HG02588 (cell line): ENCODE results near the gene MOSMO.
"Not testable (repeated sequence)": the region's sequence is repeated elsewhere in the genome, so short reads cannot be mapped to it uniquely, and the experiment has no call there.

Experiments
- ATAC-seq: cut with Tn5 transposase; IDR thresholded peaks from one replicate; pipeline ENCODE4 v1.9.1; 2021; ENCODE audit warnings: mild to moderate bottlenecking, moderate library complexity; ENCODE audit not compliant: unreplicated experiment

Gene MOSMO

DNA sequence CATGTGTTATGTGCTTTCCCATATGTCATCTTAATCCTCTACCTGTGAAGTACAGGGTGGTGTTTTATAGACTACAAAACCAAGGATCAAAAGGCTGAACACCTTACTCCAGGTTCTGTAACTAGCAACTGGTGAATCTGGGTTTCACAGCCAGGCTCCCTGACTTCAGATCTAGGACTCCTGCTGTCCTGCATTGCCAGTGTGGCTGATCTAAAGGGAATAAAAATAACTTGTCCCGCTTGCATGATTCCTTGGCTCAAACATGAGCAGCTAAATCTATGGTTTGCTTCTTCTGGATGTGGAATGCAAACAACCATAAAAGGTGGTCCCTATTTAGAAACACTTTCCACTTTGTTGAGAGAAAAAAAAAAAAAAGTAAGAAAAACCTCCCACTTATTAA is 80.7 kb downstream of the MOSMO start:
- ATAC-seq: no peak

DNA sequence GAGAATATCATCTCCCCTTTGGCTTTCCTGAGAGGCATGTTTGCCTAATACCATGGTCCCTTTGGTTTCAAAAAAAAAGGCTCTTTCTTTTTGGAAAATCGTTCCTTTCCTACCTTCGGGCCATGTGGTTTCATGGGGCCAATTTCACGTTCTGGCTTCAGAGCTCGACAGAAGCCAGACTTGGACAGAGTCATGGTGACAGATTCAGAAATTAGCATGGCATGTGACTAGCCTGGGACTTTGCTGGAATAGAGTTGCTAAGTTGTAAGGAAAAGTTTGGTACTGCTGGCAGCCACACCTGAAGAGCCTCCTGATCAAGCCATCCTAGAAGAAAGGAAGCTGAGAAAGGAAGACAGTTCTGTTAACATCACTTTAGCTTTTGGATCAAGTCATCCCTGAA is 82.0 kb downstream of the MOSMO start:
- no peak for ATAC-seq

DNA sequence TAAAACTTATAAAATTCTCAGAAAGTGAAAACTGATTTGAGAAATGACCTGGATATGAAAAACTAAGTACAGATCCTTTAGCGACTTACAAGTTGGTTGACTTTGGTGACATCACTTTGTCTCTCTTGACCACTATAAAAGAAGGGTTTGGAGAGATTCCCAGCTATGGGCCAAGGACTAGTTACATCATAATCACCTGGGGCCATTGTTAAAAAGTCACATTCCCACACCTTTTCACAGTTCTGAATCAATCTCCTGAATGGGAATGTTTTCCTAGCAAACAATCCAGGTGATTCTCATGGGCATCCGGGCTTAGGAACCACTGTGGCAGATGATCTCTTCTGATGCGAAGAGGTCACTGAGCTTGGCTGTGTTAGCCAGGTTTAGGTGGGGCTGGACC is 83.8 kb downstream of the MOSMO start:
- ATAC-seq: no peak

DNA sequence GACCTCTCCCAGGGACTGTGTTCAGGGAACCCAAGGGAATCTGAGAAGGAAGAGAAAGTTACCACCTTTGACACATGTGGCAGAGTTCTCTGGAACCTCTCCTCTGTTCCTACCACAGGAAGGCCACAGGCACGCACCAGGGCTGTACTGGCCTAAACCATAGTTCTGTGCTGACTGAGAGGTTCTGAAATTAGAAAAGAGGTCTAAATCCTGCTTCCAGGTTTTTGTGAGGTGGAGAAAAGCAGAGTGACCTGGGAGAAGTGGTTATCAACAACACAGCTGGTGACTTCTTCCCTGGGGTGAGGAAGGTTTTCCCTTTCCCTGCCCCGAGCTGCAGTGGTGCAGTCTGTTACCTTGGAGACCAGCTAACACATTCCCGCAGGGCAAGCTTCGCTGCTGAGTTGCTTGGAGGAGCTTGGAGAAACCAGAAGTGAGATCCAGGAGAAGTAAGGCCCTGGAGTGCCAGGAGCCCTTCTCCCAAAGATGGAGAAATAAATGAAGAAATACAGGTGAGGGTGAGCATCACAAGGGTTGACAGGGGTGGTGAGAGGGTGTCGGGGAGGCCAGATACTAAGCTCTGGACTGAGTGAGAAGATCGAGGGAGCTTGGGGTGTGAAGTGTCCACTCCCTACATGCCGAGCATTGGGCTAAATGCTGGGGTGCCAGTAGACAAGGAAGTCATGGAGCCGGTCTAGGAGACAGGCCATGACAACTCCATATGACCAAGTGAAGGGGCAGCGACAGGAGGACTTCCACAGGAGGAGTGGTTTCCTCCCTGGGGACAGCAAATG is 84.4 kb downstream of the MOSMO start, which contains the start of gene VWA3A:
TSS of gene VWA3A (plus strand) at position 399 of the 791 bp plus-strand sequence. CDS start at position 496, 97 bp downstream.
- ATAC-seq: no peak

DNA sequence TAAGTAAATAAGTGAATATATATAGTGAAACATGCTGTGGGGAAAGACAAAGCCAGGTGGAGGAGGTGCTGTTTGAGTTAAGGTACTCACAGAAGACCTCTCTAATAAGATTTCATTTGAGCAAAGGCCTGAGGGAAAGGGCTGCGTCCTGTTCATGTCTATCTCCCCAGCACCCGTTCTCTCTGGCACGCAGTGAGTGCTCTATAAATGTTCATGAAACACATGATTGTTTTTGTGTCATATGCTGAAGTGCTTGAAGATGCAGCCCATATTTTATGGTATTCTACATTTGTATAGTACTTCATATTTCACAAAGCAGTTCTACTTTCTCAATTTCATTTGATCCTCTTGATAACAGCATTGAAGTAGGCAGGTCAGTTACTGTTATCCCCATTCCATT is 85.4 kb downstream of the MOSMO start:
- ATAC-seq: no peak

DNA sequence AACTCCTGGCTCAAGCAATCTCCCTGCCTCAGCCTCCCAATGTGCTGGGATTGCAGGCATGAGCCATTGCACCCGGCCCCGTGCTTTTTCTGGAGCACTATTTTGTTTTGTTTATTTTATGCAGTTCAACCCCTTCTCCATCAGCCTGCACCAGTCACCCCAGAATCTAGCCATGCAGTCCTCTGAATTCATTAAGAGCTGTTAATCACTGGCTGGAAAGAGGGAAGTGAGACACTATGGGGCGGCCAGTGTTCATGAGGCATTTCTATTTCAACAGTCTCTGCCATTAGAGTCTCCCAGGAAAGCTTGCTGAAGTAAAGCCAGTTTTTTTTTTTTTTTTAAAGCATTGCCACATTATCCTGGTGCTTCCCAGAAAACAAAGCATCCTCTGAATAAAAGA is 86.1 kb downstream of the MOSMO start:
- ATAC-seq: no peak

DNA sequence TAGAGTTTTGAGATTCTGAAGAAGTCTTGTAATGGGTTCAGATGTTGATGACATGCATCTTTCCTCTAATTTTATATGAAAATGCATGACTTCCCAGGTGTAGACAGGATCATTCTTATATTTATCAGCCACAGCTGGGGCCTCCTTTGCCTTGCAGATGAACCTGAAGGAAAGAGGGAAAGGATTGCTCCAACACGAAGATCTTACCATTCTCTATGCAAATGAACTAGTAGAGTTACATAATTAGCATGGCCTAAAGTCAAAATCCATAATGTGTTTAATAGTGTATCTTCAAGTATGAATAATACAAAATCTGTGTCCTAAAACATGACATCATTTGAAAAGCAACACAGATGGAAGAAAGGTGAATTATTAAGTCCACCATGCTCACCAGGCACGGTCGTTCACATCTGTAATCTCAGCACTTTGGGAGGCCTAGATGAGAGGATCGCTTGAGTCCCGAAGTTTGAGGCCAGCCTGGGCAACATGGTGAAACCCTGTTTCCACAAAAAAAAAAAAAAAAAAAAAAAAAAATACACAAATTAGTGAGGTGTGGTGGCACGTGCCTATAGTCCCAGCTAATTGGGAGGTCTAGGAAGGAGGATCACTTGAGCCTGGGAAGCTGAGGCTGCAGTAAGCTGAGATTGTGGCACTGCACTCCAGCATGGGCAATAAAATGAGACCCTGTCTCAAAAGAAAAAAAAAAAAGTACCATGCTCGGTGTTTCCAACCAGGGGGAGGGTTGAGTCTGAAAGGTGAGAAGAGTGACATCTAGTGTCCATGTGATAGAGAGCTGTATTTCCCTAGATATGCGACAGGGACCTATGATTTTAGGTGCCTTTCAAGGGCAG is 90.7 kb downstream of the MOSMO start:
- no peak for ATAC-seq

DNA sequence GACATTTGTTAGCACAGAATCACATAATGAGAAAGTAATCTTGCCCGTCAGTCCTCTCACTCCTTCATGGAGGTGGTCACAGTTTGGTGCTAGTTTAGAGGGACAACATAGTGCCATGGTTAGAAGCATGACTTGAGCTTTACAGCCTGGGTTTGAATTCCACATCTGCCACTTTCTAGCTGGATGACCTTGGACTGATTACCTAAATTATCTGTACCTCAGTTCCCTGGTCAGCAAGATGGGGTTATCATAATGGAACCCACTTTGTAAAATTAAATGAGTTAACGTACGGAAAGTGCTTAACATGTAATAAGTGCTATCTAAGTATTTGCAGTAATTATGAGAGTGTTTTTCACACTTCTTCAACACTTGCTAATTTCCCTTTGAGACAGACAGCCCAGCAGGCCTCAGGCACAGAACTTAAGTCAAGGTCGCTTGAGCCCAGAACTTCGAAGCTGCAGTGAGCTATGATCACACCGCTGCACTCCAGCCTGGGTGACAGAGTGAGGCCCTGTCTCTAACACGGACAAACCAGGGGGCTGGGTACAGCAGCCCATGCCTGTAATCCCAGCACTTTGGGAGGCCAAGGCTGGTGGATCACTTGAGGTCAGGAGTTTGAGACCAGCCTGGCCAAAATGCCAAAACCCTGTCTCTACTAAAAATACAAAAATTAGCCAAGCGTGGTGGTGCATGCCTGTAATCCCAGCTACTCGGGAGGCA is 91.5 kb downstream of the MOSMO start:
- ATAC-seq: no peak

DNA sequence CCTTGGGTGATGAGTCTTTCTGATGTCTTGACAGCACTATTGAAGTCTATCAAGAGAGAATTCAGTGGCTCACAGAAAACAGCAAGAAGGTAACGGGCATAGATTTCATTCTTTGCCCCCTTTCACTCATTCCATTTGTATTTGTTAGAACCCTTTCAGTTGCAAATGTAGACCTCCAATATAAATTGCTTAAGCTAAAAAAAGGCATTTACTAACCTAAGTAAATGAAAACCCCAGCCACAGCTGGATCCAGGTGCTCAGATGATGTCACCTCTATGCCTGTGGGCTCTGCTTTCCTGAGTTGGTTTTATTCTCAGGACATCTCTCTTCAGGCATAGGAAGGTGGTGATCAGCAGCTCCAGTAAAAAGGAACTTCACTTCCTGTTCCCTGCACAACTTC is 95.5 kb downstream of the MOSMO start:
- ATAC-seq: no peak

DNA sequence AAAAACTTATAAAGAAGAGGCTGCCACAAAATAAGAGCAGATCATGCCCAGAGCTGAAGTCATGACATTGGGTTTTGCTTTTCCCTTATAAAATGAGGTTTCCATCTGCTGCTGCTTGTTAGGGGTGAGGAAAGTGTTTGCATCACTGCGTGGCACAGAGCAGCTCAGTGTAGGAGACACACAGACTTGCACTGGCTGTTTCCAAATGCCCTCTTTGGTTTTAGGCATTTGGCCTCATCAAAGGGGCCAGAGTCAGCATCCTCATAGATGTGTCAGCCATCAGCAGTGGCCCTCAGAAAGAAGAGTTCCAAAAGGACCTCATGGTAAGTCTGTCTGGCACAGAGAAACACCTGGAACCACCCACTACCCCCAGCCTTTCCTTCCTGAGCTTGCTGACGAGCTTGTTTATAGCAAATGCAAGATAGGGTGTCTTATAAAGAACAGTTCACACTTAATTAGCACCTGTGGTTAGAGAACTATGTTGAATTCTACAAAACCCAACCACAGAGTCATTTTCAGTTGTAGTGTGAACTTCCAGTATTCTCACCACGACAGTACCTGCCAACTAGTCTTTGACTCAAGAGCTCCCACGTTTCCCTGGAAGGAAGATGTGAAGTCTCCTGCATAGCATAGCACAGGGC is 101.5 kb downstream of the MOSMO start:
- no peak for ATAC-seq

DNA sequence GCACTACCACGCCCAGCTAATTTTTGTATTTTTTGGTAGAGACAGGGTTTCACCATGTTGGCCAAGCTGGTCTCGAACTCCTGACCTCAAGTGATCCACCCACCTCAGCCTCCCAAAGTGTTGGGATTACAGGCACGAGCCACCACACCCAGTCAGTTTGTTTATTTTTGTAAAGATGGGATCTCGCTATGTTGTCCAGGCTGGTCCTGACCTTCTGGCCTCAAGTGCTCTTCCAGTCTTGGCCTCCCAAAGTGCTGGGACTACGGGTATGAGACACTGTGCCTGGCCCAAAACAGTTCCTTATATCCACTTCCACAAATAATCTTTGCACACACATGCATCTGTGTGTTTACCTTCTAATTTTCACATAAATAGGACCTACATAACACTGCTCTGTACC is 103.7 kb downstream of the MOSMO start:
- not testable (repeated sequence) for ATAC-seq

DNA sequence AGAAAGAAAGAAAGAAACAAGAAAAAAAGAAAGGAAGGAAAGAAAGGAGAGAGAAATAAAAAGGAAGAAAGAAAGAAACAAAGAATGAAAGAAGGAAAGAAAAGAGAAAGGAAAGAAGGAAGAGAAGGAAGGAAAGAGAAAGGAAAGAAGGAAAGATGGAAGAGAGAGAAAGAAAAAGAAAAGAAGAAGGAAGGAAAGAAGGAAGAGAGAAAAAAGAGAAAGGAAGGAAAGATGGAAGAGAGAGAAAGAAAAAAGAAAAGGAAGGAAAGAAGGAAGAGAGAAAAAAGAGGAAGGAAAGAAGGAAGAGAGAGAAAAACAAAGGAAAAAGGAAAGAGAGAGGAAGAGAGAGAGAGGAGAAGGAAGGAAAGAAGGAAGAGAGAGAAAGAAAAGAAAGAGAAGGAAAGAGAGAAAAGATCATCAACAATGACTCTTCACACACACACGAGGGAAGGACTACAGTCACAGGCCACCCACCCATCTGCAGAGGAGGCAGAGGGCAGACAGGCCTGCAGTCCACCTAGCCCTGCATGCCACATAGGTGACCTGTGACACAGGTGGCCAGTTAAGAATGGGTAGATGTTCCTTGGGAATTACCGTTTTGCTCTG is 108.3 kb downstream of the MOSMO start:
- no peak for ATAC-seq

DNA sequence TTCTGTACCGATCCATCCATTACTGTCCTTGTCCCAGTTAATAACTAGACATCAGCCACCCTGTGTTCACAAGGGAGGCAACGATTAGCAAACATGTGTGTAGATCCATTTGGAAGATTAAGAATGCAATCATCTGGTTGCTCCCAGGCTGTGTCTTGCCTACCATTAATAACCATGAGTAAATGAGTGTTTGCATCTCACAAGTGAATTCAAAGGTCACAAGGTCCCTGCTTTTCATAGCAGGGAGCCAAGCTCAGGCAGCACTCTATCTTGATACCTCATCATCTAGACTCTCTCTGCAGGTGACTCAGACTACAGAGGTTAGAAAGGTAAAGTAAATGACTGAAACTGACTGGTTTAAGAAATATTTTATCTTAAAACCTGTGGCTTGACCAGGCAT is 109.7 kb downstream of the MOSMO start:
- ATAC-seq: no peak

DNA sequence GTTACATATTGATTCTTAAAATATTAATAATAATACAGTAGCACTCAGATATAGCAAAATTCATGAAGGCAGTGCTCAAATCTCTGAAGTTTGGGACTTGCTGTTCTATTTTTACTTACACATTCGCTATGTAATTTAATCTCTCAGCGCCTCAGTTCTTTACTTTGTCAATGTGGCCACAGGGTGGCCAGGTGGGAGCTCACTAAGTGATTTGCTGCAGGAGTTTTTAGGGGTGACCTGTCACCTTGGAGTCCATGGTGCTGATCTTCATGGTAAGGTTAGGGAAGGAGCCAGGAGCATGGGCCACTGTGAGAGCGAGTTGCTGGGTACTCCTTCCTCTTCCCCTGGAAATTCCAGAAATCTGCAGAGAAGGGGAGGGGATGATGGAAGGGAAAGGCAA is 112.5 kb downstream of the MOSMO start:
- ATAC-seq: no peak

DNA sequence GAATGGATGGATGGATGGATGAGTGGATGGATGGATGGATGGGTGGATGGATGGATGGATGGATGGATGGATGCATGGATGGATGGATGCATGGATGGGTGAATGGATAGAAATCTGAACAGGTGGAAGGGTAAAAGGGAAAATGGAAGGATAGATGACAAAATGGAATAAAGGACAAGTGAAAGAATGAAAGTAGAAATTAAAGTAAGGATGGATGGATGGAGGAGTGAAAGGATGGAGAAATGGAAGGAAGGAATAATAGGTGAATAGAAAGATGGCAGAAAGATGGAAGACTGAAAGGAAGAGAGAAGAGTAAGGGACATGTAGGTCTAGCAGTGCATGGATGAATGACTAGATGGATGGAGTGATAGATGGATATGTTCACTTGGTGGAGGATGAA is 114.3 kb downstream of the MOSMO start:
- no peak for ATAC-seq

DNA sequence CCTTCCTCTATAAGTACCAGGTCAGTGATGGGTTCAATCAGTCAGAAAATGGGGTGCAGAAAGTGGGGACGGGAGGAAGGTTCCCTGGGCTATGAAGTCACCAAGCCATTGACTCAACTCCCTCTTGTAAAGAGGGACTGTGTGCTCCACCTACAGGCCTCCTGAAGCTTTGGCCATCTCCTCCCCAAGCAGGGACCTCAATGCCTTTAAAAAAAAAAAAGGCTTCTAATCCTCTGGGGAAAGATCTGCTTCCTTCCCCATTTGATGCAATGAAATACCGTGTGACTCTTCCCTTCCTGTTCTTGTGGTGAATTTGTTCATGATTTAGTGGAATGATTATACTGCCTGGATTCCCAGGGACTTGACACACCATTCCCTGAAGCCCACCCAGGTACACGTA is 115.2 kb downstream of the MOSMO start:
- ATAC-seq: no peak

DNA sequence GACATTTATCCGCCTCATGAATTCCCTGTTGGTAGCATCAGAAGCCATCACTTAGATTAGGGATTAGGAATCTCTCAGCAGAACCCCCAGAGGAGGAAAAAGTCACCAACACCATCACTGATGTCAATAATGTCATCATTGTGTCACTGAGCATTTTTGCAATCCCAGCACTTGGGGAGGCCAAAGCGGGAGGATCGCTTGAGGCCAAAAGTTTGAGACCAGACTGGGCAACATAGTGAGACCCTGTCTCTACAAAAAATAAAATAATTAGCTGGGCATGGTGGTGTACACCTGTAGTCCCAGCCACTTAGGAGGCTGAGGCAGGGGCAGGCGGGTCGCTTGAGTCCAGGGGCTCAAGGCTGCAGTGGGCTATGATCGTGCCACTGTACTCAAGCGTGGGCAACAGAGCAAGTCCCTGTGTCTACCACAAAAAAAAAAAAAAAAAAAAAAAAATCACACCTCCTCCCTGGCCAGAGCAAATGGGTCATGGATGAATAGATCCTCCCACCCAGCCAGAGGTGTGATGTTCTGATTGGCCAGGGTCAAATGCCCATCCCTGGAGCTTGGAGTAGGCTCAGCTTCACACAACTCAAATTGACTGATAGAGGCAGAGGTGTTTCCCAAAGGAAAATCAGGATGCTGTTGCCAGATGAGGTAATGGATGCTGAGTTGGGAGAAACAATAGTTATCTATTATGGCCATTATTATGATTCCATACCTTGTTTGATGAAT is 116.0 kb downstream of the MOSMO start:
- no peak for ATAC-seq

DNA sequence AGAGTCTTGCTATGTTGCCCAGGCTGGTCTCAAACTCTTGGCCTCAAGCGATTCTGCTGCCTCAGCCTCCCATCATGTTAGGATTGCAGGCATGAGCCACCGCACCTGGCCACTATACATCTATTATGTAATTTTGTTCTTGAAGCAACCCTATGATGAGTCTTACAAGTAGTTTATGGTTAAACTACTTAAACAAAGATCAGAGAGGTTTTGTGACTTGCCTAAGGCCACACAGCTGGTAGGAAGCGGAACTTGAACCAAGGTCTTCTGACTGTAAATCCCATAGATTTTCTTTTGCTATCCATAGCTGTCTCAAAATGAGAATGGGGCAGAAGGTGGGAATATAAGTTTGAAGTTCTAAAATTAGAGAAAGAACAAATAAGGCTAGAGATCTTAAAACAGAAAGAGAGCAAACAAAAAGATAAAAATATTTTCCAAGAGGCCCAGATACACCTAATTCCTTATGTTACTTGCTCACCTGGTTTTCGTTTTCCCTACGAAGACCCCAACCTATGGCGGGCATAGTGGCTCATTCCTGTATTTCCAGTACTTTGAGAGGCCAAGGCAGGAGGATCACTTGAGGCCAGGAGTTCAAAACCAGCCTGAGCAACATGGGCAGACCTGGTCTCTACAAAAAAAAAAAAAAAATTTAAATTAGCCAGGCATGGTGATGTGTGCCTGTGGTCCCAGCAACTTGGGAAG is 116.8 kb downstream of the MOSMO start:
- ATAC-seq: no peak

DNA sequence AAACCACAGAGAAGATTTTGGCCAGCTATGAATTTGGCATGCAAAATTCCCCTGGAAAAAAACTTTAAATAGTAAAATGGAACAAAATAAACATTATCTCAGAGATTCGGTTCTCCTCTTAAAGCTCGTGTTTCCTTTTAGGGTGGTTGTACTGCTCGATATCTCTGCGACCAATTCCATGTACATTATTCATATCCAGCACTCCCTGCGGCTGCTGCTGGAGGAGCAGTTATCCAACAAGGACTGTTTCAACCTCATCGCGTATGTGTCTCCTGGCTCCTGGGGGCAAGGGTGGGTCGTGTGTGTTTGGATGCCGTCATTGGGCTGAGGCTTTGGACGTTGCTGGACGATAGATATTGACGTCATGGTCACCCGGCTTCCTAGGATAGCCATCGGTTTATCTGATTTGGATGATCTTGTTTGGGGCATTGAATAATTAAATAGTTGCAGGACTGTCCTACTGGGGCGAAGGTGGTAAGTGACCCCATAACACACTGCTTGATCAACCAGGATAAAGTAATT is 118.2 kb downstream of the MOSMO start:
- ATAC-seq: no peak
